GM21381 (cell line): ENCODE measurements around the gene MROH7.

Experiments
- ATAC-seq: cut with Tn5 transposase; IDR thresholded peaks from one replicate; pipeline ENCODE4 v1.9.1; 2021; ENCODE audit warnings: mild to moderate bottlenecking, moderate library complexity; ENCODE audit not compliant: unreplicated experiment

Gene MROH7

GRCh38 chr1:54640863-54641836 is at the start of gene MROH7:
Gene MROH7, plus strand, starts transcription at chr1:54641786. Its CDS starts 11,141 bp downstream, at chr1:54652927.
- ATAC-seq = no peak

GRCh38 chr1:54593571-54594160 is 47.9 kb upstream of the MROH7 start:
- ATAC-seq = no peak

GRCh38 chr1:54594463-54594862 is 47.1 kb upstream of the MROH7 start:
- ATAC-seq = no peak

GRCh38 chr1:54595956-54596498 is 45.6 kb upstream of the MROH7 start:
- ATAC-seq = no peak

DNA sequence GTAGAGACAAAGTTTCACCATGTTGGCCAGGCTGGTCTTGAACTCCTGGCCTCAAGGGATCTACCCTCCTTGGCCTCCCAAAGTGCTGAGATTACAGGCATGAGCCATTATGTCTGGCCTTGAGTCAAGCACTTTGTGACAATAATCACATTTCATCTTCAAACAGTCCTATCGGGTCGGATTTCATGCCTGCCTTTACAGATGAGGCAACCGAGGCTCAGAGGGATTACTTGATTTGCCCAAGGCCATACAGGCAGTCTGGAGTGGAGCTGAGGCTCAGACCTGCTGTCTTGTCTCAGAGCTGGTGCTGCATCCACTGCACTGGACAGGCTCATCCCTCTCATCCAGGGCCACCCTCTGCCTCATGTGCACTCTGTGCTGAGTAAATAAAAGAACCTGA is 44.8 kb upstream of the MROH7 start:
- no peak for ATAC-seq

GRCh38 chr1:54597455-54598030 is 44.0 kb upstream of the MROH7 start:
- ATAC-seq = no peak

- no peak for ATAC-seq
These were observed 42.3 kb upstream of the MROH7 start for GRCh38 chr1:54599211-54599823.

- ATAC-seq = no peak
These were observed 40.5 kb upstream of the MROH7 start for GRCh38 chr1:54600947-54601721.

GRCh38 chr1:54601730-54602129 is 39.9 kb upstream of the MROH7 start:
- ATAC-seq = no peak

DNA sequence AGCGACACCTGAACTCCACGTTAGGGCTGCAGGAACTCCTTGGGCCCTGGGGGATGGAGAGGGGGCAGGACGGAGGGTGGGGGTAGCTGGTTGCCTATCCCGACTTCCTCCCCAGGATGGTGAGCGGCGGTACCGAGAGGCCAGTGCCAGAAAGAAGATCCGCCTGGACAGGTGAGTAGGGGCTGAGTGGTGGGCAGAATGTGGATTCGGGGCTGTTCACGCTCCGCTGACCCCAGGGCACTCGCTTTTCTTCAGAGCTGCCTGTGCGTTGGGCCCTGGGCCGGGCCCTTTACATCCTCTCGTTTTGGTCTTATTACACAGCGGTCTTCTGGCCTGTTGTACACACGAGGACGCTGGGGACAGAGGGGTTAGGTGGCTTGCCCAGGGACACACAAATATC is 39.0 kb upstream of the MROH7 start:
- ATAC-seq = no peak

- ATAC-seq = no peak
These were observed 38.3 kb upstream of the MROH7 start for GRCh38 chr1:54603241-54603640.

DNA sequence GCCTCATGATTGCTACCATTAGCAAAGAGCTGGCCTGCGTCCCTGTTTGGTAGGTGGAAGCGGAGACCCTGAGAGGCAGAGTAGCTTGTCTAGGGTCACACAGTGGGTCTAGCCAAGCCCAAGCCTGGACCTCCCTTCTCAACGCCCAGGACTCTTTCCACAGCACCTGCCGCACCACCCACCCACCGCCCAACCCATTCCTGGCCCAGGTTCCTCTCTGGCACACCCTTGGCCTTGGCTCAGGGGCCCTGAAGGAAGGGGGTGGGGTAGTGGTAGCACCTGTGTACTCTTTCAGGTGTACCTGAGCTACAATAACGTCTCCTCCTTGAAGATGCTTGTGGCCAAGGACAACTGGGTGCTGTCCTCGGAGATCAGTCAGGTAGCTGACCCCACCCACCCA is 37.5 kb upstream of the MROH7 start:
- no peak for ATAC-seq

GRCh38 chr1:54604572-54605370 is 36.8 kb upstream of the MROH7 start:
- ATAC-seq = no peak

GRCh38 chr1:54606096-54606989 is 35.2 kb upstream of the MROH7 start:
- ATAC-seq = no peak

DNA sequence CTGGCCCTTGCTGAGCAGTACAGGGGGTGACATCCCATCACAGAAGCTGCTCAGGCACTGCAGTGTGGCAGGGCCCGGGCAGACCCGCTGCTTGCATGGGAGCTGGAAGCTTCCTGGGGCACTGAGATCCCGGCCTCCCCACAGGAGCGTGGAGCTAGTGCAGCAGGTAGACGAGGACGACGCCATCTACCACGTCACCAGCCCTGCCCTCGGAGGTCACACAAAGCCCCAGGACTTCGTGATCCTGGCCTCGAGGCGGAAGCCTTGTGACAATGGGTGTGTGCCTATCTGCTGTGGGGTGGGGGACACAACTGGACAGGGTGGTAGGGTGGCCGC is 34.6 kb upstream of the MROH7 start:
- ATAC-seq = no peak

DNA sequence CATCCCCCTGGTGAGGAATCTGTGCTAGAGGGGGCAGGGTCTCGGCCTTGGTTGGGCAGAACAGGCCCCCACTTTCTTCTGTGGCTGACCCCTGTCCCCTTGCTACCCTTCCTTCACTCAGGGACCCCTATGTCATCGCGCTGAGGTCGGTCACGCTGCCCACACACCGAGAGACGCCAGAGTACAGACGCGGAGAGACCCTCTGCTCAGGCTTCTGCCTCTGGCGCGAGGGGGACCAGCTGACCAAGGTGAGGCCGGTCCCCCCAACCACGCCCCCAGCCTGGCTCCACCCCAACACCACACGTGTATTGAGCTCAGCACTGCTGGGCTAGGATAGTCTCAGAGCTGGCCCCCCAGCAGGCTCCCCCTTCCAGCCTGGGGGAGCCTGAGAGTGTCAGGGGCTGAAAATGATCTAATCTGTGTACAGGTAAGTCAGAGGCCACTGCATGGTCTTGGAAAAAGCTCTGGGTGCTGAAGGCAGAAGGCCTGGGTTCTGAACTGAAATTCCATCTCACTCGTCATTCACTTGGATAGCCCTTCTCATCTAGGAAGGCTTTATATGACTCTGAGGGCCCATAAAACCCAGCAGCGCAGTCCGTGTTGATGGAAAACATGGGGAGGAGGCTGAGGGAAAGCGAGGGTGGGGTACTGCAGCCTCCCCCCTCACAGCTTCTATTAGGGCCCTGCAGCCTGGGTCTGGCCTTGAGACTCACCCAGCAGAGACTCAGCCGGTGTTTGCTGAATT is 33.6 kb upstream of the MROH7 start:
- no peak for ATAC-seq

GRCh38 chr1:54608566-54609230 is 32.9 kb upstream of the MROH7 start:
- no peak for ATAC-seq
